H9 (cell line): ENCODE data around the gene OVOL2. TPM values are rescaled to one million over a fixed set of nuclear protein-coding genes. Genes with fewer than 3 reads are reported as not detected.

Experiments
- DNase-seq: peaks from one replicate; pipeline ENCODE4 v3.0.0-alpha.2; 2017
- H2AFZ ChIP-seq: one replicate; pipeline ENCODE4 v1.6.1; 2013; ENCODE audit warnings: mild to moderate bottlenecking, low read length, control low read depth, moderate library complexity
- H2AK5ac ChIP-seq: 2 replicates; pipeline ENCODE4 v1.6.1; 2013; ENCODE audit warnings: low read length, control low read depth, mixed read lengths; ENCODE audit not compliant: insufficient read length
- H2BK120ac ChIP-seq: one replicate; pipeline ENCODE4 v1.6.1; 2013; ENCODE audit warnings: low read depth, mild to moderate bottlenecking, low read length, control low read depth, inconsistent platforms; ENCODE audit not compliant: poor library complexity, severe bottlenecking
- H2BK12ac ChIP-seq: 2 replicates; pipeline ENCODE4 v1.6.1; 2013; ENCODE audit warnings: low read length, control low read depth, mixed read lengths, low read depth; ENCODE audit not compliant: insufficient read length
- H2BK15ac ChIP-seq: 2 replicates; pipeline ENCODE4 v1.6.1; 2013; ENCODE audit warnings: low read depth, low read length, control low read depth
- H2BK20ac ChIP-seq: one replicate; pipeline ENCODE4 v1.6.1; 2013; ENCODE audit warnings: low read depth, mild to moderate bottlenecking, low read length, control low read depth, inconsistent platforms; ENCODE audit not compliant: poor library complexity, severe bottlenecking
- H2BK5ac ChIP-seq: 2 replicates; pipeline ENCODE4 v1.6.1; 2013; ENCODE audit warnings: low read length, control low read depth, mixed read lengths; ENCODE audit not compliant: insufficient read length
- H3K14ac ChIP-seq: 2 replicates; pipeline ENCODE4 v1.6.1; 2013; ENCODE audit warnings: low read length, control low read depth; ENCODE audit not compliant: insufficient read depth
- H3K18ac ChIP-seq: 2 replicates; pipeline ENCODE4 v1.6.1; 2013; ENCODE audit warnings: low read depth, mild to moderate bottlenecking, mixed read lengths, low read length, control low read depth; ENCODE audit not compliant: insufficient read length
- H3K23ac ChIP-seq: 2 replicates; pipeline ENCODE4 v1.6.1; 2013; ENCODE audit warnings: low read length, control low read depth, mixed read lengths, low read depth; ENCODE audit not compliant: insufficient read length
- H3K23me2 ChIP-seq: 2 replicates; pipeline ENCODE4 v1.6.1; 2013; ENCODE audit warnings: low read depth, mild to moderate bottlenecking, mixed read lengths, low read length, control low read depth; ENCODE audit not compliant: insufficient read length, poor library complexity, severe bottlenecking
- H3K27ac ChIP-seq: 2 replicates; pipeline ENCODE4 v1.5.1; 2013; ENCODE audit warnings: low read length, control low read depth, mixed read lengths, low read depth; ENCODE audit not compliant: insufficient read length
- H3K27me3 ChIP-seq: 2 replicates; pipeline ENCODE4 v1.6.1; 2013; ENCODE audit warnings: low read length, control low read depth, inconsistent platforms; ENCODE audit not compliant: insufficient read depth
- H3K4ac ChIP-seq: 2 replicates; pipeline ENCODE4 v1.6.1; 2013; ENCODE audit warnings: low read depth, mild to moderate bottlenecking, control low read depth, inconsistent platforms, low read length, moderate library complexity
- H3K4me1 ChIP-seq: 2 replicates; pipeline ENCODE4 v1.6.1; 2013; ENCODE audit warnings: low read length, control low read depth, inconsistent platforms; ENCODE audit not compliant: insufficient read depth
- H3K4me2 ChIP-seq: 2 replicates; pipeline ENCODE4 v1.6.1; 2013; ENCODE audit warnings: low read length, control low read depth, mixed read lengths; ENCODE audit not compliant: insufficient read length, insufficient read depth
- H3K56ac ChIP-seq: 2 replicates; pipeline ENCODE4 v1.6.1; 2013; ENCODE audit warnings: low read depth, mild to moderate bottlenecking, mixed read lengths, low read length, control low read depth; ENCODE audit not compliant: insufficient read length
- H3K79me1 ChIP-seq: 2 replicates; pipeline ENCODE4 v1.6.1; 2013; ENCODE audit warnings: low read depth, mild to moderate bottlenecking, moderate library complexity, low read length, control low read depth, inconsistent platforms; ENCODE audit not compliant: insufficient read depth, poor library complexity, severe bottlenecking
- H3K79me2 ChIP-seq: 2 replicates; pipeline ENCODE4 v1.6.1; 2013; ENCODE audit warnings: low read length, control low read depth, inconsistent platforms; ENCODE audit not compliant: insufficient read depth
- H3K9ac ChIP-seq: 2 replicates; pipeline ENCODE4 v1.6.1; 2013; ENCODE audit warnings: low read length, control low read depth, mixed read lengths; ENCODE audit not compliant: insufficient read length; ENCODE audit errors: extremely low read depth
- H3K9me3 ChIP-seq: one replicate; pipeline ENCODE4 v1.6.1; 2013; ENCODE audit warnings: low read depth, low read length, inconsistent platforms; ENCODE audit not compliant: control insufficient read depth
- H3T11ph ChIP-seq: one replicate; pipeline ENCODE4 v1.6.1; 2013; ENCODE audit warnings: mild to moderate bottlenecking, low read length, control low read depth, inconsistent platforms
- H4K20me1 ChIP-seq: one replicate; pipeline ENCODE4 v1.6.1; 2013; ENCODE audit not compliant: control insufficient read depth, insufficient read length, insufficient read depth
- H4K5ac ChIP-seq: 2 replicates; pipeline ENCODE4 v1.6.1; 2013; ENCODE audit warnings: low read depth, mild to moderate bottlenecking, mixed read lengths, low read length, control low read depth; ENCODE audit not compliant: insufficient read length
- H4K8ac ChIP-seq: replicated peaks from 2 replicates; pipeline ENCODE4 v1.6.1; 2013; ENCODE audit warnings: low read length, control low read depth, mixed read lengths, low read depth; ENCODE audit not compliant: insufficient read length
- H4K91ac ChIP-seq: 2 replicates; pipeline ENCODE4 v1.6.1; 2013; ENCODE audit warnings: low read depth, mild to moderate bottlenecking, moderate library complexity, mixed read lengths, low read length, control low read depth; ENCODE audit not compliant: insufficient read length
- H3K27ac Mint-ChIP-seq, 3 experiments: 2 replicates in 2 of 3; 3 replicates in 1 of 3; pipeline ENCODE4 v1.8.0; 2020 to 2021; ENCODE audit warnings: mixed read lengths in 3 of 3, mild to moderate bottlenecking in 1 of 3, moderate library complexity in 1 of 3
- H3K27me3 Mint-ChIP-seq: 2 replicates; pipeline ENCODE4 v1.8.0; 2021; ENCODE audit warnings: low read depth, mild to moderate bottlenecking, moderate library complexity, mixed read lengths
- H3K36me3 Mint-ChIP-seq, 3 experiments: 2 replicates in 2 of 3; 3 replicates in 1 of 3; pipeline ENCODE4 v1.8.0; 2020 to 2021; ENCODE audit warnings: low read depth in 3 of 3, mixed read lengths in 3 of 3; ENCODE audit not compliant: insufficient read depth in 1 of 3
- H3K4me1 Mint-ChIP-seq, 2 experiments: 2 replicates each; pipeline ENCODE4 v1.8.0; 2020; ENCODE audit warnings: mixed read lengths in 2 of 2
- H3K4me3 Mint-ChIP-seq, 2 experiments: 2 replicates in 1 of 2; 3 replicates in 1 of 2; pipeline ENCODE4 v1.8.0; 2020 to 2021; ENCODE audit warnings: mild to moderate bottlenecking in 2 of 2, mixed read lengths in 2 of 2, moderate library complexity in 1 of 2
- H3K9me3 Mint-ChIP-seq, 2 experiments: 2 replicates in 1 of 2; 3 replicates in 1 of 2; pipeline ENCODE4 v1.8.0; 2020; ENCODE audit warnings: mild to moderate bottlenecking in 2 of 2, mixed read lengths in 2 of 2, moderate library complexity in 1 of 2
- CTCF ChIP-seq: fragments of 200-600 bp; sonication (generic); conservative IDR thresholded peaks from 3 replicates; pipeline ENCODE4 v1.8.0; 2021; ENCODE audit warnings: antibody characterized with exemption, mild to moderate bottlenecking
- WGBS: extraction: QIAGEN DNeasy Blood & Tissue Kit; methylation state at CpG from one replicate; pipeline ENCODE4 v1.1.7; 2013; ENCODE audit warnings: missing lambda C conversion rate, low lambda C conversion rate, mixed read lengths; ENCODE audit not compliant: insufficient read length; ENCODE audit errors: extremely low coverage; 5-methylcytosine and 5-hydroxymethylcytosine counted together
- total RNA-seq: library from RNA; stranded (reverse); gene quantifications from 2 replicates; pipeline ENCODE4 v1.2.1, GENCODE V29; 2021

Gene OVOL2
- total RNA-seq, 1 experiment from 2014 or later = 5.8 TPM

GRCh38 chr20:18018100-18018499 is 39.6 kb downstream of the OVOL2 start:
- H4K8ac ChIP-seq = no peak overlapping the region
- no peak overlapping the region for H2BK15ac ChIP-seq
- no peak for DNase-seq
- no peaks in the 10 kb centered on the region for H3K9me3 ChIP-seq
- H3K4me2 ChIP-seq = no peak overlapping the region
- H3K79me1 ChIP-seq = no peaks in the 10 kb centered on the region
- no peak overlapping the region for H2BK5ac ChIP-seq
- no peaks in the 10 kb centered on the region for H3K27me3 ChIP-seq
- no peaks in the 10 kb centered on the region; the same call in 1 of the 2 replicates for H3K27me3 Mint-ChIP-seq
- H3K4me3 Mint-ChIP-seq = no peak overlapping the region
- no peaks in the 10 kb centered on the region for H3K79me2 ChIP-seq
- no peaks in the 10 kb centered on the region for H3K4me1 ChIP-seq
- WGBS = no CpG with 5 or more reads among the region's 10 CpGs
- H3K14ac ChIP-seq = no peak overlapping the region
- H2AK5ac ChIP-seq = no peak overlapping the region
- H3K56ac ChIP-seq = no peak overlapping the region
- H3K9ac ChIP-seq = no peak overlapping the region
- H2AFZ ChIP-seq = no peak overlapping the region
- no peak overlapping the region for H3K4ac ChIP-seq
- H3T11ph ChIP-seq = no peak overlapping the region
- H3K18ac ChIP-seq = no peak overlapping the region
- H3K27ac ChIP-seq = no peak overlapping the region
- no peak overlapping the region for H3K27ac Mint-ChIP-seq
- no peaks in the 10 kb centered on the region for H3K23me2 ChIP-seq
- H2BK12ac ChIP-seq = no peak overlapping the region
- no peak overlapping the region for H2BK20ac ChIP-seq
- H2BK120ac ChIP-seq = no peak overlapping the region
- H3K36me3 Mint-ChIP-seq = peaks cover 8 to 12% (median 12%) of the 10 kb centered on the region in 3 experiments; a peak in 6 of 7 replicates
- no peak for TF ChIP-seq CTCF
- H4K20me1 ChIP-seq = no peaks in the 10 kb centered on the region
- H3K9me3 Mint-ChIP-seq = no peaks in the 10 kb centered on the region
- no peak overlapping the region for H4K5ac ChIP-seq
- H4K91ac ChIP-seq = no peak overlapping the region
- H3K4me1 Mint-ChIP-seq = no peaks in the 10 kb centered on the region
- H3K23ac ChIP-seq = no peak overlapping the region
